ENCODE measurements around the gene GPR25. TPM values are rescaled to one million over a fixed set of nuclear protein-coding genes. Genes with fewer than 3 reads are reported as not detected.
A peak's percentile ranks its signal among the peaks of the same experiment; 100 is the strongest.

Gene GPR25
- total RNA-seq, 1 experiment from 2014 or later: not detected

DNA sequence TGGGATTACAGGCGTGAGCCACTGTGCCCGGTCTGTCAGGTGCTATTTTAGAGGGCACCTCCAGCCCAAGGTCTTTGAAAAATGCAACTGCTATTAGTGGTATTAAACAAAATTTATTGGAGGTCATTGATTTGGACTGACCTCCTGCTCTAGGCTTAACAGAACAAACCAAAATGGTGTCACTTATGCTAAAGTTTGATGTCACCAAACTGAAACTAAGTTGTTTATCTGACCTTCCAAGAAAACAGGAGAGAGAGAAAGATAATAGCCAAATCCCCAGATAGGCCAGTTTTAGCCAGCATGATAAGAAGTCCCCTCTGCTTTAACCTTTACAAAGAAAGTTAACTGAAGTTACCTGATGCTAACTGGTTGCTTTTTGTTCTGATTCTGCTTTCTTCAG is 13.8 kb downstream of the GPR25 start:
- H3K4me3 Mint-ChIP-seq (ENCODE audit: low read depth, unreplicated experiment): no peak overlapping the region
- CTCF ChIA-PET: interaction anchor here (0.7 kb wide), 1 partner anchor 15 kb away, joined by 3 read pairs; no protein-coding TSS in a partner anchor
- intact Hi-C loops (cut with micrococcal nuclease; ENCODE audit: unreplicated experiment): no loop called here
- no peak overlapping the region for H3K27ac Mint-ChIP-seq (ENCODE audit: unreplicated experiment)
- H3K36me3 Mint-ChIP-seq (ENCODE audit: insufficient read depth, unreplicated experiment): peaks cover 13% of the 10 kb centered on the region
- BruUV-seq (replicated peaks): no TSS peak
- no peak for DNase-seq
- no peaks in the 10 kb centered on the region for H3K9me3 Mint-ChIP-seq (ENCODE audit: low read depth, unreplicated experiment)
- TF ChIP-seq, protein P1, sequence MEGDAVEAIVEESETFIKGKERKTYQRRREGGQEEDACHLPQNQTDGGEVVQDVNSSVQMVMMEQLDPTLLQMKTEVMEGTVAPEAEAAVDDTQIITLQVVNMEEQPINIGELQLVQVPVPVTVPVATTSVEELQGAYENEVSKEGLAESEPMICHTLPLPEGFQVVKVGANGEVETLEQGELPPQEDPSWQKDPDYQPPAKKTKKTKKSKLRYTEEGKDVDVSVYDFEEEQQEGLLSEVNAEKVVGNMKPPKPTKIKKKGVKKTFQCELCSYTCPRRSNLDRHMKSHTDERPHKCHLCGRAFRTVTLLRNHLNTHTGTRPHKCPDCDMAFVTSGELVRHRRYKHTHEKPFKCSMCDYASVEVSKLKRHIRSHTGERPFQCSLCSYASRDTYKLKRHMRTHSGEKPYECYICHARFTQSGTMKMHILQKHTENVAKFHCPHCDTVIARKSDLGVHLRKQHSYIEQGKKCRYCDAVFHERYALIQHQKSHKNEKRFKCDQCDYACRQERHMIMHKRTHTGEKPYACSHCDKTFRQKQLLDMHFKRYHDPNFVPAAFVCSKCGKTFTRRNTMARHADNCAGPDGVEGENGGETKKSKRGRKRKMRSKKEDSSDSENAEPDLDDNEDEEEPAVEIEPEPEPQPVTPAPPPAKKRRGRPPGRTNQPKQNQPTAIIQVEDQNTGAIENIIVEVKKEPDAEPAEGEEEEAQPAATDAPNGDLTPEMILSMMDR (IDR thresholded peaks at IDR 0.05; ENCODE audit: unreplicated experiment): no peak
- H3K27me3 Mint-ChIP-seq (ENCODE audit: unreplicated experiment): no peaks in the 10 kb centered on the region
- H3K4me1 Mint-ChIP-seq (ENCODE audit: low read depth, unreplicated experiment): peaks cover 38% of the 10 kb centered on the region

DNA sequence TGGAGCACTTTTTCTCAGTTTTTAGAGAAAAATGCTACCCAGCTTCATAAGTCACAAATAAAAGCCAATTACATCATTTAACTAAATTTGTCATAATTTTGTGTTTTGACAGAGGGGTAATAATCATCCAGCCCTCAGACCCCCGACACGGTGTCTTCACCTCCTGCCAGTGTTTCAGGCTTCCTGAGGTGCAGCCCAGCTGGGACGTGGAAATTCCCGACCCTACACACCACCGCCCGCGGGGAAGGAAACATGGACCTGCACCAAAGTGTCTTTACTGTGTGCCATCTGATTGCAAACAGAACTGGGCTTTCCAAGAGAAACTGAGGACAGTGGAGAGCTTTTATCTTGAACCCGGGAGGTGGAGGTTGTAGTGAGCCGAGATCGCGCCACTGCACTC is 14.3 kb downstream of the GPR25 start:
- no TSS peak for BruUV-seq (replicated peaks)
- no peak overlapping the region for H3K4me3 Mint-ChIP-seq (ENCODE audit: low read depth, unreplicated experiment)
- peaks cover 17% of the 10 kb centered on the region for H3K36me3 Mint-ChIP-seq (ENCODE audit: insufficient read depth, unreplicated experiment)
- H3K27me3 Mint-ChIP-seq (ENCODE audit: unreplicated experiment): no peaks in the 10 kb centered on the region
- peaks cover 41% of the 10 kb centered on the region for H3K4me1 Mint-ChIP-seq (ENCODE audit: low read depth, unreplicated experiment)
- no peaks in the 10 kb centered on the region for H3K9me3 Mint-ChIP-seq (ENCODE audit: low read depth, unreplicated experiment)
- no peak for DNase-seq
- intact Hi-C loops (cut with micrococcal nuclease; ENCODE audit: unreplicated experiment): no loop called here
- CTCF ChIA-PET: interaction anchor here (0.7 kb wide), 1 partner anchor 16 kb away, joined by 3 read pairs; no protein-coding TSS in a partner anchor
- TF ChIP-seq, protein P1 (IDR thresholded peaks at IDR 0.05; ENCODE audit: unreplicated experiment): no peak
- no peak overlapping the region for H3K27ac Mint-ChIP-seq (ENCODE audit: unreplicated experiment)

DNA sequence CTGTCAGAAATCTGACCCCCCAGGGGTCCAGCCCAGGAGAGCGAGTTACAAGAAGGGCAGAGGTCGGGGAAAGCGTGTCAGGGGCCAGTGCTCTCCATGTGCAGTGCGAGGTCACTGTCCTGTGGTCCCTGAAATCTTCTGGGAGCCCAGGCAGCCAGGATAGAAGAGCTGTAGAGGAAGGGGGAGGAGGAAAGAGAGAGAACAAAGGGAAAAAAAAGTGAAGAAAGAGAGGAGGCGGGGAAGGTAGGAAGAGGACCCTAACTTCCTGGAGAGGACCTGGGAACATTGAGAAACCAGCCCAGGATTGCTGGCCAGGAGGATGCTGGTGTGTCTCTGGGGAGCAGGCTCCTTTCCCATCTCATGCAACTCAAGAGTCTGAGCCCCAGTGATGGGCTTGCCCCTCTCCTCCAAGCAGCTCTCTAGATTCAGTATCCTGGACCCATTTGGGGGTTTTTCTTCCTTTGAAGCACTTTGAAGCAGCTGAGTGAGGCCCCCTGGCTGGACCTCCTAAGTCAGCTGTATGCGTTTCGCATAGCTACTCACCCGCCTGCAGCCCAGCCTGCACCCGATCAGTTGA is 15.1 kb downstream of the GPR25 start:
- no peaks in the 10 kb centered on the region for H3K27me3 Mint-ChIP-seq (ENCODE audit: unreplicated experiment)
- CTCF ChIA-PET: interaction anchor here (0.7 to 0.8 kb wide), 2 partner anchors 9 to 266 kb away, joined by 4 read pairs; no protein-coding TSS in a partner anchor
- TF ChIP-seq, protein P1 (IDR thresholded peaks at IDR 0.05; ENCODE audit: unreplicated experiment): no peak
- peaks cover 26% of the 10 kb centered on the region for H3K36me3 Mint-ChIP-seq (ENCODE audit: insufficient read depth, unreplicated experiment)
- no peak for DNase-seq
- H3K4me1 Mint-ChIP-seq (ENCODE audit: low read depth, unreplicated experiment): peaks cover 49% of the 10 kb centered on the region
- no peaks in the 10 kb centered on the region for H3K9me3 Mint-ChIP-seq (ENCODE audit: low read depth, unreplicated experiment)
- H3K27ac Mint-ChIP-seq (ENCODE audit: unreplicated experiment): no peak overlapping the region
- no peak overlapping the region for H3K4me3 Mint-ChIP-seq (ENCODE audit: low read depth, unreplicated experiment)
- no TSS peak for BruUV-seq (replicated peaks)
- intact Hi-C loops (cut with micrococcal nuclease; ENCODE audit: unreplicated experiment): no loop called here

DNA sequence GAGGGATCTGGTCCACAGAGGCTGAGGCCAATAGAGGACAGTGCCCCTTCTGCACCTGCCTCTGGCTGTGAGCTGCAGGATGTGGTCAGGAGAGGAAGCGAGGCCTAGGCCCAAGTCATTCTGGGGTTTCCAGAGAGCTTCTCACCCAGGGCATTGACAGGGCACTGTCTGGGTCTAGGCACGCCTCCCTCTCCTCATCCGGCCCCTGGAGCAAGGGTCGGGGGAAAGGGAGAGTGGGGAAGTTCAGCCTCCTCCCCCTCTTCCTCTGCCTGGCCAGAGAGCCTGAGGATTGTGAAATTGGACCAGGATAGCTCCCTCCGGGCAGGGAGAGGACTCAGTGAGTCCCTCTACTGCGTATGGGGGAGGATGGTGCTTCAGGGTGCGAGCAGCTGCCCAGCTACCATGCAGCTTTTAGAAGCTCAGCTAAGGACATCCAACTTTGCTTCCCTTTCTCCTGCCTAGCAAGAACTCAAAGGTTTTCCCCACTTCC is 15.6 kb downstream of the GPR25 start:
- H3K9me3 Mint-ChIP-seq (ENCODE audit: low read depth, unreplicated experiment): no peaks in the 10 kb centered on the region
- CTCF ChIA-PET: interaction anchor here (0.7 to 0.8 kb wide), 2 partner anchors 8 to 266 kb away, joined by 4 read pairs; no protein-coding TSS in a partner anchor
- TF ChIP-seq, protein P1 (IDR thresholded peaks at IDR 0.05; ENCODE audit: unreplicated experiment): no peak
- DNase-seq: peak; percentile 30
- peaks cover 55% of the 10 kb centered on the region for H3K4me1 Mint-ChIP-seq (ENCODE audit: low read depth, unreplicated experiment)
- H3K4me3 Mint-ChIP-seq (ENCODE audit: low read depth, unreplicated experiment): no peak overlapping the region
- H3K36me3 Mint-ChIP-seq (ENCODE audit: insufficient read depth, unreplicated experiment): peaks cover 31% of the 10 kb centered on the region
- no peaks in the 10 kb centered on the region for H3K27me3 Mint-ChIP-seq (ENCODE audit: unreplicated experiment)
- BruUV-seq (replicated peaks): no TSS peak
- H3K27ac Mint-ChIP-seq (ENCODE audit: unreplicated experiment): no peak overlapping the region
- intact Hi-C loops (cut with micrococcal nuclease; ENCODE audit: unreplicated experiment): no loop called here

All from Calu3 (cell line).